ENCODE results near the gene OR4C13.
"Not testable (repeated sequence)": the region's sequence is repeated elsewhere in the genome, so short reads cannot be mapped to it uniquely, and the experiment has no call there.

GRCh38 chr11:49973439-49973838 lies 21.2 kb downstream of the OR4C13 start:
- TF ChIP-seq, protein P1, sequence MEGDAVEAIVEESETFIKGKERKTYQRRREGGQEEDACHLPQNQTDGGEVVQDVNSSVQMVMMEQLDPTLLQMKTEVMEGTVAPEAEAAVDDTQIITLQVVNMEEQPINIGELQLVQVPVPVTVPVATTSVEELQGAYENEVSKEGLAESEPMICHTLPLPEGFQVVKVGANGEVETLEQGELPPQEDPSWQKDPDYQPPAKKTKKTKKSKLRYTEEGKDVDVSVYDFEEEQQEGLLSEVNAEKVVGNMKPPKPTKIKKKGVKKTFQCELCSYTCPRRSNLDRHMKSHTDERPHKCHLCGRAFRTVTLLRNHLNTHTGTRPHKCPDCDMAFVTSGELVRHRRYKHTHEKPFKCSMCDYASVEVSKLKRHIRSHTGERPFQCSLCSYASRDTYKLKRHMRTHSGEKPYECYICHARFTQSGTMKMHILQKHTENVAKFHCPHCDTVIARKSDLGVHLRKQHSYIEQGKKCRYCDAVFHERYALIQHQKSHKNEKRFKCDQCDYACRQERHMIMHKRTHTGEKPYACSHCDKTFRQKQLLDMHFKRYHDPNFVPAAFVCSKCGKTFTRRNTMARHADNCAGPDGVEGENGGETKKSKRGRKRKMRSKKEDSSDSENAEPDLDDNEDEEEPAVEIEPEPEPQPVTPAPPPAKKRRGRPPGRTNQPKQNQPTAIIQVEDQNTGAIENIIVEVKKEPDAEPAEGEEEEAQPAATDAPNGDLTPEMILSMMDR (IDR thresholded peaks at IDR 0.05) = not testable (repeated sequence)
- not testable (repeated sequence) for TF ChIP-seq POLR2A (IDR thresholded peaks at IDR 0.05)

Measured in tibial nerve (tissue), 3 donors.